WTC11 (cell line): Measurements from ENCODE around the gene CACHD1. TPM values are rescaled to one million over a fixed set of nuclear protein-coding genes. Genes with fewer than 3 reads are reported as not detected.

Experiments
- ATAC-seq: fragments of 200-7000 bp; cut with Tn5 transposase; 2 replicates; pipeline ENCODE4 v1.10.0; 2021; ENCODE audit warnings: mild to moderate bottlenecking, moderate library complexity
- CTCF ChIA-PET: fragments of 300-600 bp; sonication (Branson Sonifier 250); formaldehyde crosslinking; loops from one replicate; lab custom pipeline; 2021; ENCODE audit warnings: antibody characterized with exemption; lab: Charles Lee
- POLR2A ChIA-PET: fragments of 350-600 bp; sonication (Branson Sonifier 250); formaldehyde crosslinking; loops from one replicate; lab custom pipeline; 2021; ENCODE audit warnings: antibody characterized with exemption; lab: Charles Lee
- DNase-seq: peaks from one replicate; pipeline ENCODE4 v3.0.0; 2021; ENCODE audit warnings: low spot score
- H3K27ac Mint-ChIP-seq: 2 replicates; pipeline ENCODE4 v1.8.0; 2021; ENCODE audit warnings: mixed read lengths
- H3K27me3 Mint-ChIP-seq: 2 replicates; pipeline ENCODE4 v1.8.0; 2021; ENCODE audit warnings: low read depth, mild to moderate bottlenecking, moderate library complexity, mixed read lengths
- H3K36me3 Mint-ChIP-seq: 2 replicates; pipeline ENCODE4 v1.8.0; 2021; ENCODE audit warnings: mixed read lengths
- H3K4me1 Mint-ChIP-seq: 2 replicates; pipeline ENCODE4 v1.8.0; 2022; ENCODE audit warnings: mixed read lengths
- H3K4me3 Mint-ChIP-seq: 2 replicates; pipeline ENCODE4 v1.8.0; 2021; ENCODE audit warnings: mild to moderate bottlenecking, moderate library complexity, mixed read lengths
- H3K9me3 Mint-ChIP-seq: 2 replicates; pipeline ENCODE4 v1.8.0; 2021; ENCODE audit warnings: mixed read lengths
- ATF3 ChIP-seq: sonication (generic); formaldehyde crosslinking; conservative IDR thresholded peaks from 2 replicates; pipeline ENCODE4 v1.8.1; 2022; ENCODE audit warnings: mild to moderate bottlenecking, missing genetic modification reagents
- CBFB ChIP-seq: sonication (generic); formaldehyde crosslinking; IDR thresholded peaks from 2 replicates; pipeline ENCODE4 v1.8.1; 2022; ENCODE audit warnings: mild to moderate bottlenecking, low read depth, missing genetic modification reagents
- CREM ChIP-seq: sonication (generic); formaldehyde crosslinking; IDR thresholded peaks from 2 replicates; pipeline ENCODE4 v1.8.1; 2022; ENCODE audit warnings: mild to moderate bottlenecking, missing genetic modification reagents, moderate library complexity
- ESRRA ChIP-seq: sonication (generic); formaldehyde crosslinking; IDR thresholded peaks from 2 replicates; pipeline ENCODE4 v1.8.1; 2022; ENCODE audit warnings: mild to moderate bottlenecking, missing genetic modification reagents, borderline replicate concordance
- FOXP1 ChIP-seq: sonication (generic); formaldehyde crosslinking; IDR thresholded peaks from 2 replicates; pipeline ENCODE4 v1.8.0; 2022; ENCODE audit warnings: missing genetic modification reagents, mild to moderate bottlenecking, moderate library complexity, borderline replicate concordance
- FOXP4 ChIP-seq: sonication (generic); formaldehyde crosslinking; IDR thresholded peaks from 2 replicates; pipeline ENCODE4 v1.8.0; 2022; ENCODE audit warnings: mild to moderate bottlenecking, missing genetic modification reagents
- HMGXB4 ChIP-seq: sonication (generic); formaldehyde crosslinking; IDR thresholded peaks from 2 replicates; pipeline ENCODE4 v1.8.1; 2023; ENCODE audit warnings: mild to moderate bottlenecking, moderate library complexity, missing genetic modification reagents
- JUN ChIP-seq: sonication (generic); formaldehyde crosslinking; IDR thresholded peaks from 2 replicates; pipeline ENCODE4 v1.8.0; 2023; ENCODE audit warnings: mild to moderate bottlenecking, missing genetic modification reagents
- MAX ChIP-seq: sonication (generic); formaldehyde crosslinking; IDR thresholded peaks from 2 replicates; pipeline ENCODE4 v1.8.0; 2022; ENCODE audit warnings: mild to moderate bottlenecking, missing genetic modification reagents
- NFATC4 ChIP-seq: fragments of 250-450 bp; sonication (Bioruptor Pico); IDR thresholded peaks from 2 replicates; pipeline ENCODE4 v1.9.0; 2021; ENCODE audit warnings: mild to moderate bottlenecking
- NFYB ChIP-seq: sonication (generic); formaldehyde crosslinking; conservative IDR thresholded peaks from 2 replicates; pipeline ENCODE4 v1.8.0; 2022; ENCODE audit warnings: low read depth, missing genetic modification reagents
- NR1H2 ChIP-seq: sonication (generic); formaldehyde crosslinking; IDR thresholded peaks from 2 replicates; pipeline ENCODE4 v1.9.0; 2021; ENCODE audit warnings: mild to moderate bottlenecking, moderate library complexity, missing genetic modification reagents
- PREB ChIP-seq: sonication (generic); formaldehyde crosslinking; IDR thresholded peaks from 2 replicates; pipeline ENCODE4 v1.8.1; 2022; ENCODE audit warnings: mild to moderate bottlenecking, missing genetic modification reagents, moderate library complexity, borderline replicate concordance
- SMAD3 ChIP-seq: sonication (generic); formaldehyde crosslinking; IDR thresholded peaks from 2 replicates; pipeline ENCODE4 v1.8.0; 2022; ENCODE audit warnings: missing genetic modification reagents, mild to moderate bottlenecking, borderline replicate concordance
- SMAD4 ChIP-seq: sonication (generic); formaldehyde crosslinking; IDR thresholded peaks from 2 replicates; pipeline ENCODE4 v1.8.0; 2022; ENCODE audit warnings: mild to moderate bottlenecking, missing genetic modification reagents
- SOX15 ChIP-seq: fragments of 250-450 bp; sonication (Bioruptor Pico); IDR thresholded peaks from 2 replicates; pipeline ENCODE4 v1.9.0; 2021; ENCODE audit warnings: mild to moderate bottlenecking
- TP53 ChIP-seq: sonication (generic); formaldehyde crosslinking; IDR thresholded peaks from 2 replicates; pipeline ENCODE4 v1.8.1; 2023; ENCODE audit warnings: mild to moderate bottlenecking, missing genetic modification reagents
- ZBTB43 ChIP-seq: sonication (generic); formaldehyde crosslinking; IDR thresholded peaks from 2 replicates; pipeline ENCODE4 v1.8.1; 2023; ENCODE audit warnings: mild to moderate bottlenecking, missing genetic modification reagents
- ZNF138 ChIP-seq: sonication (generic); formaldehyde crosslinking; conservative IDR thresholded peaks from 2 replicates; pipeline ENCODE4 v1.8.1; 2022; ENCODE audit warnings: mild to moderate bottlenecking, moderate library complexity, missing genetic modification reagents
- ZNF281 ChIP-seq: sonication (generic); formaldehyde crosslinking; IDR thresholded peaks from 2 replicates; pipeline ENCODE4 v1.8.0; 2023; ENCODE audit warnings: mild to moderate bottlenecking, missing genetic modification reagents
- total RNA-seq: library from RNA; stranded (reverse); gene quantifications from 3 replicates; pipeline ENCODE4 v1.2.3, GENCODE V29; 2021

CACHD1 gene
- total RNA-seq, 1 experiment from 2014 or later: 26.3 TPM

GRCh38 chr1:64470665-64471217, 812 bp downstream of the CACHD1 start:
- peak overlapping the region; percentile 95 for H3K4me3 Mint-ChIP-seq
- peaks cover 24% of the 10 kb centered on the region for H3K27me3 Mint-ChIP-seq
- H3K27ac Mint-ChIP-seq: peak overlapping the region; percentile 62
- DNase-seq: peak; percentile 42
- ChIA-PET POLR2A (no interaction called here), CTCF (no interaction called here)
- 0 out of 2 replicates have a peak, but pooled peaks cover 2% of the 10 kb centered on the region for H3K36me3 Mint-ChIP-seq
- no peaks in the 10 kb centered on the region for H3K9me3 Mint-ChIP-seq
- peaks cover 41% of the 10 kb centered on the region for H3K4me1 Mint-ChIP-seq
- peak; percentile 7 for ATAC-seq
- TF ChIP-seq CREM (0 out of 2 replicates have a peak, but pooled peaks have one; percentile 5), ZNF281 (CRISPR knock-in tag) (no peak), ZNF138 (no peak), HMGXB4 (CRISPR knock-in tag) (peak; percentile 50; the same call in 1 of the 2 replicates), ESRRA (no peak)

- ATAC-seq: peak; percentile 2
- H3K4me3 Mint-ChIP-seq: peak overlapping the region; percentile 95
- CTCF ChIA-PET: no interaction called here
- TF ChIP-seq NR1H2 (CRISPR knock-in tag) (no peak), FOXP4 (0 out of 2 replicates have a peak, but pooled peaks have one; percentile 31), ZNF281 (CRISPR knock-in tag) (peak; percentile 72; the same call in 1 of the 2 replicates), PREB (CRISPR knock-in tag) (no peak), ZNF138 (no peak), NFYB (CRISPR knock-in tag) (no peak), CBFB (no peak), SMAD3 (CRISPR knock-in tag) (no peak), NFATC4 (CRISPR knock-in tag) (no peak), ZBTB43 (CRISPR knock-in tag) (peak; percentile 37; the same call in 1 of the 2 replicates), SOX15 (CRISPR knock-in tag) (no peak), JUN (no peak), TP53 (CRISPR knock-in tag) (no peak), FOXP1 (CRISPR knock-in tag) (0 out of 2 replicates have a peak, but pooled peaks have one; percentile 29), SMAD4 (no peak), MAX (no peak), ATF3 (CRISPR knock-in tag) (no peak)
Observed at GRCh38 chr1:64471218-64472039, 1.5 kb downstream of the CACHD1 start.

More at GRCh38 chr1:64471218-64472039, 1.5 kb downstream of the CACHD1 start:
- peaks cover 24% of the 10 kb centered on the region for H3K27me3 Mint-ChIP-seq
- H3K27ac Mint-ChIP-seq: peak overlapping the region; percentile 88
- POLR2A ChIA-PET: no interaction called here
- 0 out of 2 replicates have a peak, but pooled peaks cover 2% of the 10 kb centered on the region for H3K36me3 Mint-ChIP-seq
- peaks cover 48% of the 10 kb centered on the region for H3K4me1 Mint-ChIP-seq
- no peaks in the 10 kb centered on the region for H3K9me3 Mint-ChIP-seq
- peak; percentile 59 for DNase-seq
